HG03196 (cell line): Measurements from ENCODE around the gene ACER2.
A peak's percentile ranks its signal among the peaks of the same experiment; 100 is the strongest.
"Not testable (repeated sequence)": the region's sequence is repeated elsewhere in the genome, so short reads cannot be mapped to it uniquely, and the experiment has no call there.

Experiments
- ATAC-seq: cut with Tn5 transposase; IDR thresholded peaks from one replicate; pipeline ENCODE4 v1.9.1; 2021; ENCODE audit not compliant: unreplicated experiment

The ACER2 gene

GRCh38 chr9:19408693-19409400 is at the start of gene ACER2:
Gene ACER2 (plus strand): TSS chr9:19409009. CDS start chr9:19409085, 76 bp downstream.
- peak; percentile 93 for ATAC-seq

GRCh38 chr9:19369107-19369506 is 39.7 kb upstream of the ACER2 start:
- ATAC-seq, result no peak

GRCh38 chr9:19371942-19372341 is 36.9 kb upstream of the ACER2 start:
- no peak for ATAC-seq

GRCh38 chr9:19372567-19372966 is 36.2 kb upstream of the ACER2 start:
- no peak for ATAC-seq

GRCh38 chr9:19373527-19373926 is 35.3 kb upstream of the ACER2 start:
- ATAC-seq, result no peak

- ATAC-seq, result no peak
Observed at GRCh38 chr9:19375538-19375937, 33.3 kb upstream of the ACER2 start.

- no peak for ATAC-seq
Observed at GRCh38 chr9:19376931-19377330, 31.9 kb upstream of the ACER2 start.

- ATAC-seq, result no peak
Observed at GRCh38 chr9:19378164-19378563, 30.6 kb upstream of the ACER2 start.

GRCh38 chr9:19378647-19379046 is 30.2 kb upstream of the ACER2 start:
- ATAC-seq, result no peak

GRCh38 chr9:19379283-19379682 is 29.5 kb upstream of the ACER2 start:
- no peak for ATAC-seq

GRCh38 chr9:19379697-19380046 is 29.1 kb upstream of the ACER2 start:
- ATAC-seq, result peak; percentile 34

GRCh38 chr9:19380826-19381075 is 28.1 kb upstream of the ACER2 start:
- no peak for ATAC-seq

- no peak for ATAC-seq
Observed at GRCh38 chr9:19381656-19382055, 27.2 kb upstream of the ACER2 start.

GRCh38 chr9:19385212-19385611 is 23.6 kb upstream of the ACER2 start:
- not testable (repeated sequence) for ATAC-seq

- ATAC-seq, result no peak
Observed at GRCh38 chr9:19385786-19386501, 22.9 kb upstream of the ACER2 start.

- no peak for ATAC-seq
Observed at GRCh38 chr9:19386502-19387044, 22.2 kb upstream of the ACER2 start.

- ATAC-seq, result no peak
Observed at GRCh38 chr9:19387317-19387716, 21.5 kb upstream of the ACER2 start.

GRCh38 chr9:19389539-19389938 is 19.3 kb upstream of the ACER2 start:
- not testable (repeated sequence) for ATAC-seq

- ATAC-seq, result no peak
Observed at GRCh38 chr9:19397845-19398244, 11.0 kb upstream of the ACER2 start.

GRCh38 chr9:19403231-19403630 is 5.6 kb upstream of the ACER2 start:
- not testable (repeated sequence) for ATAC-seq

GRCh38 chr9:19404283-19405075 is 4.3 kb upstream of the ACER2 start:
- ATAC-seq, result no peak

- ATAC-seq, result no peak
Observed at GRCh38 chr9:19405771-19406170, 3.0 kb upstream of the ACER2 start.
